Activated B cell treated with CpG ODN at 0.5 μM for 24 hours (primary cell): Measurements from ENCODE around the gene MAP1LC3B2. TPM values are rescaled to one million over a fixed set of nuclear protein-coding genes. Genes with fewer than 3 reads are reported as not detected.
A peak's percentile ranks its signal among the peaks of the same experiment; 100 is the strongest.

Source experiments
- ATAC-seq: fragments of 200-7000 bp; cut with Tn5 transposase; one replicate; pipeline ENCODE4 v1.10.0; 2021; ENCODE audit warnings: low read depth, mild to moderate bottlenecking, moderate library complexity
- CTCF ChIA-PET: fragments of 350-600 bp; sonication (Branson Sonifier 250); formaldehyde crosslinking; loops from one replicate; lab custom pipeline; 2021; ENCODE audit warnings: antibody characterized with exemption; lab: Charles Lee
- POLR2A ChIA-PET: fragments of 350-600 bp; sonication (Branson Sonifier 250); formaldehyde crosslinking; loops from one replicate; lab custom pipeline; 2021; ENCODE audit warnings: antibody characterized with exemption; lab: Charles Lee
- DNase-seq: peaks from one replicate; pipeline ENCODE4 v3.0.0; 2022
- H3K27ac Mint-ChIP-seq: one replicate; pipeline ENCODE4 v1.8.0; 2020; ENCODE audit warnings: mixed read lengths
- H3K27me3 Mint-ChIP-seq: one replicate; pipeline ENCODE4 v1.8.0; 2021; ENCODE audit warnings: mixed read lengths
- H3K36me3 Mint-ChIP-seq: one replicate; pipeline ENCODE4 v1.8.0; 2021; ENCODE audit warnings: low read depth, mixed read lengths
- H3K4me1 Mint-ChIP-seq: one replicate; pipeline ENCODE4 v1.8.0; 2021; ENCODE audit warnings: mixed read lengths
- H3K4me3 Mint-ChIP-seq: one replicate; pipeline ENCODE4 v1.8.0; 2020; ENCODE audit warnings: mild to moderate bottlenecking, mixed read lengths
- H3K9me3 Mint-ChIP-seq: one replicate; pipeline ENCODE4 v1.8.0; 2020; ENCODE audit warnings: mixed read lengths
- CTCF ChIP-seq: fragments of 200-600 bp; IDR thresholded peaks from one replicate; pipeline ENCODE4 v1.8.0; 2022; ENCODE audit warnings: antibody characterized with exemption, mild to moderate bottlenecking
- intact Hi-C: fragments of 100-400 bp; cut with micrococcal nuclease; formaldehyde crosslinking; loops from one replicate; pipeline ENCODE4 v1.15.1; 2024
- total RNA-seq: library from RNA; stranded (reverse); gene quantifications from 2 replicates; pipeline ENCODE4 v1.2.3, GENCODE V29; 2022

MAP1LC3B2 gene
- total RNA-seq, 1 donor from 2014 or later: 1.9 TPM

- CTCF ChIA-PET: no interaction called here
- H3K27me3 Mint-ChIP-seq: no peaks in the 10 kb centered on the region
- no peak overlapping the region for H3K4me3 Mint-ChIP-seq
- no peaks in the 10 kb centered on the region for H3K36me3 Mint-ChIP-seq
- POLR2A ChIA-PET: interaction anchor here (1.0 kb wide), 1 partner anchor 9 kb away, joined by 4 read pairs; no protein-coding TSS in a partner anchor
- ATAC-seq (no peak), DNase-seq (no peak)
- TF ChIP-seq CTCF: no peak
- intact Hi-C loops: no loop called here
- H3K27ac Mint-ChIP-seq: no peak overlapping the region
- H3K9me3 Mint-ChIP-seq: no peaks in the 10 kb centered on the region
- peaks cover 25% of the 10 kb centered on the region for H3K4me1 Mint-ChIP-seq
These were observed 8.0 kb upstream of the MAP1LC3B2 start for GRCh38 chr12:116551151-116551550.

- intact Hi-C loops: no loop called here
- ATAC-seq: no peak
- H3K4me3 Mint-ChIP-seq: no peak overlapping the region
- ChIA-PET POLR2A (interaction anchor here (1.0 kb wide), 2 partner anchors 9 to 12 kb away, joined by 4 to 5 read pairs; no protein-coding TSS in a partner anchor), CTCF (no interaction called here)
- H3K36me3 Mint-ChIP-seq: no peaks in the 10 kb centered on the region
- H3K27me3 Mint-ChIP-seq: no peaks in the 10 kb centered on the region
- no peak overlapping the region for H3K27ac Mint-ChIP-seq
- H3K4me1 Mint-ChIP-seq: peaks cover 28% of the 10 kb centered on the region
- DNase-seq: no peak
- H3K9me3 Mint-ChIP-seq: no peaks in the 10 kb centered on the region
- TF ChIP-seq CTCF: no peak
These were observed 7.6 kb upstream of the MAP1LC3B2 start for GRCh38 chr12:116551619-116551951.

- POLR2A ChIA-PET: interaction anchor here (0.9 to 1.0 kb wide), 3 partner anchors 8 to 14 kb away, joined by 3 to 5 read pairs (median 4); no protein-coding TSS in a partner anchor
- no peak overlapping the region for H3K27ac Mint-ChIP-seq
- no peak for DNase-seq
- intact Hi-C loops: no loop called here
- no peak for TF ChIP-seq CTCF
- peak; percentile 13 for ATAC-seq
- no peaks in the 10 kb centered on the region for H3K36me3 Mint-ChIP-seq
- CTCF ChIA-PET: no interaction called here
- no peaks in the 10 kb centered on the region for H3K9me3 Mint-ChIP-seq
- peaks cover 31% of the 10 kb centered on the region for H3K4me1 Mint-ChIP-seq
- no peaks in the 10 kb centered on the region for H3K27me3 Mint-ChIP-seq
- H3K4me3 Mint-ChIP-seq: no peak overlapping the region
These were observed 7.0 kb upstream of the MAP1LC3B2 start for GRCh38 chr12:116551952-116552772.

GRCh38 chr12:116552773-116553373, 6.3 kb upstream of the MAP1LC3B2 start:
- no peaks in the 10 kb centered on the region for H3K27me3 Mint-ChIP-seq
- intact Hi-C loops: no loop called here

More at GRCh38 chr12:116552773-116553373, 6.3 kb upstream of the MAP1LC3B2 start:
- ChIA-PET POLR2A (interaction anchor here (0.9 kb wide), 1 partner anchor 15 kb away, joined by 3 read pairs; no protein-coding TSS in a partner anchor), CTCF (no interaction called here)
- Mint-ChIP-seq H3K9me3 (no peaks in the 10 kb centered on the region), H3K4me1 (peaks cover 33% of the 10 kb centered on the region), H3K27ac (no peak overlapping the region), H3K4me3 (no peak overlapping the region), H3K36me3 (no peaks in the 10 kb centered on the region)
- no peak for DNase-seq
- TF ChIP-seq CTCF: no peak
- peak; percentile 52 for ATAC-seq
